GM21381 (cell line): Measurements from ENCODE around the gene RAMACL.

Experiments
- ATAC-seq: cut with Tn5 transposase; IDR thresholded peaks from one replicate; pipeline ENCODE4 v1.9.1; 2021; ENCODE audit warnings: mild to moderate bottlenecking, moderate library complexity; ENCODE audit not compliant: unreplicated experiment

The RAMACL gene

DNA sequence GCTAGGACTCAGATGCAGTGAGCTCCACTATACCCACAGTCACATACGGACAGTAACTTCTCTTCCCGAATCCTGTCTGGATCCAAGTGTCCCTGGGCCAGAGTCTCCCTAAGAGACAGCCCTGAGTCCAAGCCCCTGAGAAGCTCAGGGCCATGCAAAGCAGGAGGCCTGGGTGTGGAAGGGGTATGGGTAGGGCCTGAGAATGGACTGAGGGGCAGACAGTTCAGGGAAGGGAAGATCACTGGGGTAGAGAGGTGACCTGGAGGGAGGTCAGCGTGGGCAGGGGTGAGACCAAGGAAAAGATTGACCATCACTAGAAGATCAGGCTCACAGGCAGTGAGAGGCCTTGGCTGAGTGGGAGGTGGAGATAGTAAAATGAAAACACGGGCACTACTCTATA is 31.8 kb upstream of the RAMACL start:
- ATAC-seq = no peak

- ATAC-seq = no peak
These were observed 30.9 kb upstream of the RAMACL start for GRCh38 chr6:166617359-166617758.

- no peak for ATAC-seq
These were observed 30.1 kb upstream of the RAMACL start for GRCh38 chr6:166616261-166617238.

DNA sequence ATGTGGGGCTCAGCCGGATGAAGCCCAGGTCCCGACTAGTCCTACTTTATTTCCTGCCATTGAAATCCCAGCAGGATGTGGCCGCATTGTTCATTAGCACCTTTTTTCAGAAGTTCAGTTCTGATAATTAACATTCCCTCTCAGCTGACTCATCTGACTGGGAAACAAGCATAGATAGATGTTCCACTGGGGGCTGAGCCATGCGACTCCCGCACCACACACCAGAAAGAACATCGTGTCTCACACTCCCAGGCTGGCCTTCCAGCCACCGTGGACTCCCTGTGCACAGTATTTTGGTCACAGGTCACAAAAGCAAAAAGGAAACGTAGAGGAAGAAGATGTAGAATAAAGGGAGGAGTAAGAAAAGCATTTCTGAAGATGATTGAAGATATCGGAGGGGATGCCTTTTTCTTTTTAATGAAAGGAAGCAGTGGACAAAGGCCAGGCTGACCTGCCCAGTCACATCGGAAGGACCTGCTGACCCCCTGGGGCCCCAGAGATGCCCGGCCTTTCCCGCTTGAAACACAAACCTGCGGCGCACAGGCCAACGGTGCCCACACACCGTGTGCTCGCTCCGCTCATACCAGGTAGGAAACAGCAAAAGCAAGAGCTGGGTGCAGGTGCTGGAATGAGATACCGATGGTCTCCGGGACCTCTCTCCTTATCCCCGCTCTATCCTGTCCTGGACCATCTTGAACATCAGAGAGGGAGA is 28.7 kb upstream of the RAMACL start:
- ATAC-seq = no peak

DNA sequence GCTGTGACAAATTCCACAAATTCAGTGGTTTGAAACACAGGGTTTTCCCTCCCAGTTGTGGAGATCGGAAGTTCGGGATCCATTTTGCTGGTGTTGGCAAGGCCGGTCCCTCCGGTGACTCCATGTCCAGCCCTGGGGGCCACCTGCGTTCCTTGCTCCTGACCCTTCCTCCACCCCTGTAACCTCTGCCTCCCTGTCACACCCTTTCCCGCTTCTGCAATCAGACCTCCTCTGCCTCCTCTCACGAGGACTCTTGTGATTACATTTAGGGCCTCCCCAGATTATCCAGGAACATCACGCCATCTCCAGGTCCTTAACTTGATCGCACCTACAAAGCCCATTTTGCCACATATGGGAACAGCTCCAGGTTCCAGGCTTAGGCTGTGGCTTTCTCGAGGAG is 28.1 kb upstream of the RAMACL start:
- no peak for ATAC-seq

- no peak for ATAC-seq
These were observed 27.7 kb upstream of the RAMACL start for GRCh38 chr6:166614171-166614583.

- no peak for ATAC-seq
These were observed 26.5 kb upstream of the RAMACL start for GRCh38 chr6:166613027-166613426.

DNA sequence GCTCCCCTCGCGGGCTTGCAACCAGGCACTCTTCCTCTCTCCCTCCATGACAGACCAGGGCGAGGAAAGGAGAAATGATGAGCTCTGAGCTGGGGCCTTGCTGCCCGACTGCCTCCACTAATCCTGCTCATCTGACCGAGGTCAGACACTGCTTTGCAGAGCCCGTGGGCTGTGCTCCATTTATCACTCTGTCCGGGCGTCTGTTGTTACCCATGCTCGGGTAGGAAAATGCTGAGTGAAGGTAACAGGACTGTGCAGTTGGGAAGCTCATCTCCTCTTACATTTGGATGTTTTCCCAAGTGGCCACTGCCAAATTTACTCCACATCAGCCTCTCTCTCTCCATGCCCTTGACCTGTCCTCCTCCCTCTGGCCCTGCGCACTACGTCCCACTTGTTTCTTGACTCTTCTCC is 26.0 kb upstream of the RAMACL start:
- ATAC-seq = no peak

DNA sequence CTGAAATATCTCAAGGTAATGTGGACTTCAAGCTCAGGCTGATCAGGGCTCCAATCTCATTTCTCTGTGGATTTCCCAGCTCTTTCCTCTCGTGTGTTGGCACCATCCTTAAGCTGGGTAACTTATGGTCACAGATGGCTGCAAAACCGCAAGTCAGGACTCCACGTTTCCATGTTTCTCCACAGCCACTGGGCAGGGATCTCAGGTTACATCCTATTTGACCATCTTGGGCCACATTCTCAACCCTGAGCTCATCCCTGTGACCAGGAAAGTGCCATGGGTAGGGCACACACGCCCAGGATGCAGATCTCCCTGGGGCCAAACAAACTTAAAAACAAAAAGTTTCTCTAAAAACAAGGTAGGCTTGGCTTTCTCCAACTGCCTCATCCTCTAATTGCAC is 25.2 kb upstream of the RAMACL start:
- no peak for ATAC-seq

GRCh38 chr6:166610069-166610468 is 23.6 kb upstream of the RAMACL start:
- ATAC-seq = no peak

DNA sequence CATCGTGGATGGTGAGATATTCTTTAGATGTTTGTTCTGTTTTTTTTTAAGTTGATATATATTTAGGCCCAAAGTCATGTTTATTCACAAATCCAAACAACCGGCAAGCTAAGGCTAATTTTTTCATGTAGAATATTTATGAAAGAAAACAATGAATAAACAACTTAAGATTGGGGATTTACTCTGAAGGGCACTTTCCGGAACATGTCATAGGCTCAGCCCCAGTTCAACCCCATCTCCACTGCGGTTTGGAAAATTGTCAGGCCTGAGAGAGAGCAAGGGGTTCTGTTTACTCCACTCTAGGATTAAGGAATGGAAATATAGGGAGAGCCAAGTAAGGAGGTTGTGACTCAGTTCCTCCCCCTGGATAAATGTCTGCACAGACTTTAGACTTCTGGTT is 22.3 kb upstream of the RAMACL start:
- ATAC-seq = no peak

GRCh38 chr6:166605752-166606151 is 19.3 kb upstream of the RAMACL start:
- ATAC-seq = no peak

GRCh38 chr6:166604911-166605310 is 18.4 kb upstream of the RAMACL start:
- ATAC-seq = no peak

DNA sequence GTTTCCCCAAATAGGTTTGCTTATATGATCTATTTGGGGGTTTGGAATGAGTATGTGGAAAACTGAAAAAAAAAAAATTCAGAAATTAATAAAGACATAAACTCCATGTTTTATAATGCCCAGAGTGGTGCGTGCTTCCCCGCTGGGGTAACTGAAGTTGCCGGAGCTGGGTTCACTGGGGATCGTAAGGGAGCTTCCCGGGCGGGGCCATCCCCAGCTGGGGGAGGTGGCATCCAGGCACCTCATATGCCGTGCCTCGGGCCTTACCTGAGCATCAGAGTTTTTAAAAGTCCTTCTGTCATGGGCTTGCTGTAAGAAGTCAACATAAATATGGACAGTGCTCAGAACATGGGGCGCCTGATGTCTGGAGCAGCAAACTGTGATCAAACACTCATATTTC is 17.9 kb upstream of the RAMACL start:
- no peak for ATAC-seq

GRCh38 chr6:166603043-166603690 is 16.7 kb upstream of the RAMACL start:
- ATAC-seq = no peak

DNA sequence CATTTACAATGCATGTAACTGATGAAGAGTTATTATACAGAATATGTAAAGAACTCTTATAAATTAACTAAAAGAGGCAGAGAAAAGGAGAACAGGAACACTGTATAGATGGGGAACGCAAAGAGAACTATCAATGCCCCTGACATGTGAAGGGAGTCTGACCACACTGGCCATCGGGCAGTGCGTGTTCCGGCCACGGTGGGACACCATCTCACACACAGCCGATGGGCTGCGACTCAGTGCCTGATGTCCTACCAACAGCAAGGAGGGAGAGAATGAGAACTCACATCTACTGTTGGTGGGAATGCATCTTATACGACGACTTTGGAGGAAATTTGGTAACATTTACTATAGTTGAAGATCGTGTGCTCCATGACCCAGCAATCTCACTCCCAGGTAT is 15.5 kb upstream of the RAMACL start:
- ATAC-seq = no peak

- no peak for ATAC-seq
These were observed 14.5 kb upstream of the RAMACL start for GRCh38 chr6:166600931-166601330.

- no peak for ATAC-seq
These were observed 12.7 kb upstream of the RAMACL start for GRCh38 chr6:166599205-166599604.

GRCh38 chr6:166598441-166599138 is 12.1 kb upstream of the RAMACL start:
- no peak for ATAC-seq

DNA sequence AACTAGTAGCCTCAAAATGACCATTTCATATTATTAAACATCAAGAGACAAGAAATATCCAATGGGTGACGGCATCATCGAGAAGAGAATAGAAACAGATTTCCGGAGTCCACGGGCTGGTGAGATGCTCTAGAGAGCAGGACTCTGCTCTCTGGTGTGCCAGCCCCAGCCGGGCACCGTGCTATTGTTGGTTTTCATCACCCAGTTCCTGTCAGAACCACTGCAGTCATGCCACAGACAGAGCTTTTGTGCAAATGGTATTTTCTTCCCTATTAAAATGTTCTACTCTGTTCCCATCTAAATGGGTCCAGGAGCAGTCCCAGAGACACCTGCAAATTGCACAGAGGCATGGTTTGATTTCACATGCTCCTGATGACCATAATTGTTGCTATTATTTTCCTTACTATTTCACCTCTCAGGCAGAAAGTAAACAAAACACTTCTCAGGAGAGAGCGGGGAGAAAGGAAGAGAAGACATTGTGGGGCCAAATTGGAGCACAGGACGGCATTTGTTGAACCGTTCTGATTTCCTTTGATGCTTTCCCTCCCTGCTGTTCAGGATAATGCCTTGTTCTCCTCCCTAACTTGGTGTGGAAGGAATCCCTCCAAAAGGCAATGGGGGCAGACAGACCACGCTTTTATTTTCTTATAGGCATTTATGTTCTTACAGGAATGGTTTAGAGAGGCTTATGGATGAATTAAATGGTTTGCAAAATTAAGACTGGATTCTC is 11.4 kb upstream of the RAMACL start:
- no peak for ATAC-seq
